GM13977 (cell line): ENCODE data around the gene RASSF4.

ENCODE experiments used
- DNase-seq: peaks from one replicate; pipeline ENCODE4 v3.0.0; 2012; ENCODE audit warnings: low spot score
- CTCF ChIP-seq: IDR thresholded peaks from 2 replicates; pipeline ENCODE4 v1.5.1; 2012; ENCODE audit warnings: mild to moderate bottlenecking, control low read depth; ENCODE audit not compliant: insufficient read depth; ENCODE audit errors: extremely low read depth, missing control alignments
- in situ Hi-C: fragments of 300-500 bp; cut with MboI; formaldehyde crosslinking; loops from one replicate; pipeline ENCODE4 v1.12.0; 2022; ENCODE audit warnings: low sequenced_read_pairs, low pct_unique_long_range_greater_than_20kb, mixed read lengths, inconsistent platforms; ENCODE audit not compliant: unreplicated experiment

The RASSF4 gene

DNA sequence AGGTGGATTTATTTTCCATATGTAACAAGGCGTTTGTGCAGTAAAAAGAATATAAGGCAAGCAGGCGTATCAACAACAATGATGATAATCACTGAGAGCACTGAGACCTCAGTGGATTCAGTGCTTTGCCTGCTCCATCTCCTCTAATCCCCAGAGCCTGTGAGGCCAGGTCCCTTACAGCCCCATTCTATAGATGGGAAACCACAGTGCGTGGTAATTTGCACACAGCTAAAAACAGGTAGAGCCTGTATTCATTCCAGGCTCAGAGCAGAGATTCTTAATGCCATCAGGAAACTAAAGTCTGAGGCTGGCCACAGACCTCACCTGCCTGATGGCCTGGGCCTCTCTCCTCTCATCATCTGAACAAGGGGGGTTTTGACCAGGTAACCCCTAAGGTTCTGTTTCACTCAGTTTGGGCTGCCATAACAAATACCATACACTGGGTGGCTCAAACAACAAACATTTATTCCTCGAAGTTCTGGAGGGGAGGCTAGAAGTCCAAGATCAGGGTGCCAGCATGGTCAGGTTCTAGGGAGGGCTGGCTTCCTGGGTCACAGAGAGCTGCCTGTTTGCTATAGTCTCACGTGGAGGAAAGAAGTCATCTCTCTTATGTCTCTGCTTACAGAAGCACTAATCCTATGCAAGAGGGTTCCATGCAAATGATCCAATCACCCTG lies 10.3 kb upstream of the RASSF4 start:
- TF ChIP-seq CTCF: no peak
- DNase-seq: no peak
- in situ Hi-C loops: no loop called here

GRCh38 chr10:44949915-44950314 lies 9.7 kb upstream of the RASSF4 start:
- in situ Hi-C loops: no loop called here
- no peak for DNase-seq
- no peak for TF ChIP-seq CTCF

GRCh38 chr10:44950326-44951225 lies 9.0 kb upstream of the RASSF4 start:
- in situ Hi-C loops: no loop called here
- no peak for TF ChIP-seq CTCF
- DNase-seq: no peak

DNA sequence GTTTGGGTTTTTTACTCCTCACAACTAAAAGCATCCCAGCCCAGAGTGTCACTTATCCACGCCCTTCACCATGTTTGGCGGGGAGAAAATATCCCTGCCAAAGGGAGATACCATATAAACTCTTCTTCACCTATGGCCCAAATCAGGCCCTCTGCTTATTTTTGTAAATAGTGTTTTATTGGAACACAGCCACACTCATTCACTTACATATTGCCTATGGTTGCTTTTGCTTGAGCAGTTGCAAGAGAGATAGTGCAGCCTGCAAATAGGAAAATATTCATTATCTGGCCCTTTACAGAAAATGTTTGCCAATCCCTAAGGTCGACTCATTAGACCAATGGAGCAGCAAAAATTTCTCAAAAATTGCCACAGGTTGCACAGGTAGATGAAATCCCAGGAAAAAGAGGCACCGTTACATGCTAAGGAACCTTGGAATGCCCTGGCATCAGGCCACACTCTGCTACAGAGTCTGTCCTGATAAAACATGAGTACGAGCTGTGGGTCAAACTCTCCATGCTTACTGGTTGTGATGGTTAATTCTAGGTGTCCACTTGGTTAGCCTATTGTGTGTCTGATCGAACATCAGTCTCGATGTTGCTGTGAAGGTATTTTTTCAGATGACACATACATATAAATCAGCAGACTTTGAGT lies 7.9 kb upstream of the RASSF4 start:
- no peak for TF ChIP-seq CTCF
- in situ Hi-C loops: no loop called here
- DNase-seq: no peak

- no peak for DNase-seq
- no peak for TF ChIP-seq CTCF
- in situ Hi-C loops: no loop called here
Observed at GRCh38 chr10:44952779-44953231, 6.8 kb upstream of the RASSF4 start.

DNA sequence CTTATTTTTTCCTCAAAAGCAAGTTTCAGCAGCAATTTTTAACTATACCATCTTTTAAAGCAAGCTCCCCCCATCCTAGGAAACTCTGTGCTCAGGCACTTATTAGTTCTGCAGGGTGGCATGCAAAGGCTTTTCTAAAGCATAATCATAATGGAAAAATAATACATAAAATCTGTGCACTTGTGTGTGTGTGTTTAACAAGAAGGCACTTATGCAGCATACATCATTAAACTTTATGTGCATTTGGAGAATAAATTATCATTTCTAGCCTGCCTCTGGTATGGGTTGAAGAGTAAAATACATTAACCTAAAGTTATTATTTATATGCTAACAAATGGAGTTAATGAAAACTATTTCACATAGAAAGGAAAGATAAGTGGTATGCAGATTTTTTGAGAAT lies 5.6 kb upstream of the RASSF4 start:
- TF ChIP-seq CTCF: no peak
- in situ Hi-C loops: no loop called here
- no peak for DNase-seq
